Endothelial cell of umbilical vein (primary cell): Measurements from ENCODE around the gene PLCXD3. TPM values are rescaled to one million over a fixed set of nuclear protein-coding genes. Genes with fewer than 3 reads are reported as not detected.

Experiments
- BruUV-seq: library from RNA; stranded (reverse); fragments of 400-500 nt; replicated peaks from 2 replicates; lab custom pipeline; 2021; lab: Mats Ljungman, UMichigan
- CTCF ChIA-PET: fragments of 300-600, 350-600 bp; sonication (Branson Sonifier 250); formaldehyde crosslinking; loops from one replicate; lab custom pipeline; 2021; ENCODE audit warnings: antibody characterized with exemption, inconsistent platforms; lab: Charles Lee
- POLR2A ChIA-PET: fragments of 300-600, 350-600 bp; sonication (Branson Sonifier 250); formaldehyde crosslinking; loops from one replicate; lab custom pipeline; 2021; ENCODE audit warnings: antibody characterized with exemption, inconsistent platforms; lab: Charles Lee
- DNase-seq: peaks from one replicate; pipeline ENCODE4 v3.0.0-alpha.2; 2011; ENCODE audit warnings: low read depth, low spot score
- FAIRE-seq: peaks from 2 replicates; lab custom pipeline; 2011; peaks lifted over from hg19 to GRCh38; lab: Jason Lieb, UNC
- H2AFZ ChIP-seq: 2 replicates; pipeline ENCODE4 v1.6.0; 2012; ENCODE audit warnings: low read depth, low read length, control low read depth, inconsistent platforms
- H3K27ac ChIP-seq: 2 replicates; pipeline ENCODE4 v1.5.1; 2011; ENCODE audit warnings: low read depth, mild to moderate bottlenecking, control low read depth, low read length, moderate library complexity; ENCODE audit not compliant: insufficient read depth
- H3K27me3 ChIP-seq, 2 experiments: 2 replicates each; pipeline versions ENCODE4 v1.6.0 to v1.6.1; 2011; ENCODE audit warnings: low read length in 2 of 2, mixed read lengths in 1 of 2; ENCODE audit not compliant: control insufficient read depth in 2 of 2, insufficient read depth in 2 of 2
- H3K36me3 ChIP-seq, 2 experiments: 2 replicates in 1 of 2; 3 replicates in 1 of 2; pipeline ENCODE4 v1.5.1; 2011; ENCODE audit warnings: low read length in 2 of 2, mild to moderate bottlenecking in 1 of 2, moderate library complexity in 1 of 2; ENCODE audit not compliant: control insufficient read depth in 2 of 2, insufficient read depth in 2 of 2; ENCODE audit errors: extremely low read depth in 1 of 2
- H3K4me1 ChIP-seq: 3 replicates; pipeline ENCODE4 v1.5.1; 2011; ENCODE audit warnings: mild to moderate bottlenecking, low read length; ENCODE audit not compliant: control insufficient read depth, insufficient read depth; ENCODE audit errors: extremely low read depth
- H3K4me2 ChIP-seq: 2 replicates; pipeline ENCODE4 v1.6.1; 2011; ENCODE audit warnings: low read length, control low read depth, mixed read lengths; ENCODE audit not compliant: insufficient read depth
- H3K4me3 ChIP-seq, 3 experiments: fragments of 200-600 bp in 1 of 3; sonication (generic), shearing (Covaris generic) in 1 of 3; replicated peaks in 1 of 3; 2 replicates each; pipeline ENCODE4 v1.5.1; 2011 to 2016; ENCODE audit warnings: control low read depth in 3 of 3, low read length in 3 of 3, mild to moderate bottlenecking in 2 of 3, inconsistent platforms in 1 of 3, low read depth in 1 of 3, moderate library complexity in 1 of 3; ENCODE audit not compliant: insufficient read depth in 1 of 3
- H3K79me2 ChIP-seq: 2 replicates; pipeline ENCODE4 v1.6.0; 2012; ENCODE audit warnings: low read length, inconsistent platforms; ENCODE audit not compliant: control insufficient read depth, insufficient read depth
- H3K9ac ChIP-seq: replicated peaks from 2 replicates; pipeline ENCODE3; 2011; ENCODE audit warnings: low read length, control low read depth; ENCODE audit not compliant: insufficient read depth; ENCODE audit errors: extremely low read depth
- H3K9me1 ChIP-seq: replicated peaks from 3 replicates; pipeline ENCODE4 v1.6.0; 2011; ENCODE audit warnings: mild to moderate bottlenecking, low read length; ENCODE audit not compliant: control insufficient read depth, insufficient read depth; ENCODE audit errors: extremely low read depth
- H3K9me3 ChIP-seq: replicated peaks from 2 replicates; pipeline ENCODE4 v1.5.1; 2012; ENCODE audit warnings: low read length, inconsistent platforms; ENCODE audit not compliant: control insufficient read depth, insufficient read depth
- H4K20me1 ChIP-seq: replicated peaks from 2 replicates; pipeline ENCODE3; 2011; ENCODE audit warnings: mild to moderate bottlenecking, low read length; ENCODE audit not compliant: control insufficient read depth, insufficient read depth; ENCODE audit errors: extremely low read depth
- CTCF ChIP-seq, 2 donors: IDR thresholded peaks; 1 replicate in 1 of 2; 2 replicates in 1 of 2; pipeline ENCODE4 v1.5.1; 2011; ENCODE audit warnings: low read length in 2 of 2, mild to moderate bottlenecking in 2 of 2, moderate library complexity in 2 of 2, control low read depth in 1 of 2, inconsistent platforms in 1 of 2, low read depth in 1 of 2; ENCODE audit not compliant: insufficient read depth in 1 of 2; ENCODE audit errors: extremely low read depth in 1 of 2
- EZH2 ChIP-seq: IDR thresholded peaks from 2 replicates; pipeline ENCODE4 v1.6.1; 2012; ENCODE audit warnings: borderline replicate concordance, low read depth, mild to moderate bottlenecking, moderate library complexity, low read length, inconsistent platforms; ENCODE audit not compliant: severe bottlenecking
- FOS ChIP-seq: IDR thresholded peaks from 2 replicates; pipeline ENCODE4 v1.6.1; 2011; ENCODE audit warnings: mild to moderate bottlenecking, low read length, moderate library complexity, borderline replicate concordance; ENCODE audit not compliant: insufficient read depth
- GATA2 ChIP-seq: IDR thresholded peaks from 2 replicates; pipeline ENCODE4 v1.7.0; 2011; ENCODE audit warnings: low read depth, mild to moderate bottlenecking, moderate library complexity, mixed read lengths, low read length; ENCODE audit not compliant: insufficient read length, insufficient read depth
- JUN ChIP-seq: IDR thresholded peaks from 2 replicates; pipeline ENCODE4 v1.6.1; 2011; ENCODE audit warnings: borderline replicate concordance, low read depth; ENCODE audit not compliant: insufficient read length, insufficient read depth
- MAX ChIP-seq: IDR thresholded peaks from 2 replicates; pipeline ENCODE4 v1.6.1; 2011; ENCODE audit not compliant: insufficient read depth, insufficient read length
- MYC ChIP-seq: IDR thresholded peaks from one replicate; pipeline ENCODE4 v1.6.1; 2011; ENCODE audit warnings: mild to moderate bottlenecking, low read depth, low read length
- POLR2A ChIP-seq: IDR thresholded peaks from 2 replicates; pipeline ENCODE4 v1.6.1; 2012; ENCODE audit warnings: low read depth, mild to moderate bottlenecking, control low read depth, low read length
- POLR2AphosphoS5 ChIP-seq: IDR thresholded peaks from 2 replicates; pipeline ENCODE4 v1.6.1; 2012; ENCODE audit warnings: low read depth, mild to moderate bottlenecking, control low read depth, low read length, moderate library complexity; ENCODE audit not compliant: insufficient read depth
- dilution Hi-C: fragments of 300-500 bp; cut with MboI; formaldehyde crosslinking; loops from one replicate; pipeline ENCODE4 v1.15.0; 2019; ENCODE audit warnings: low sequenced_read_pairs; ENCODE audit not compliant: extremely low pct_ligation_motif_present
- intact Hi-C: fragments of 100-400 bp; cut with micrococcal nuclease; formaldehyde crosslinking; loops from one replicate; pipeline ENCODE4 v1.10.0; 2022
- polyA plus RNA-seq, 4 experiments: library from polyadenylated mRNA; depleted of rRNA in 3 of 4; stranded (reverse) in 3 of 4; unstranded in 1 of 4; fragments of >200 nt; gene quantifications; 2 replicates each; pipeline versions ENCODE4 v1.2.1 to v1.2.3, GENCODE V29; 2011 to 2012; ENCODE audit warnings: missing spikeins in 1 of 4
- total RNA-seq: library from RNA; stranded (reverse); gene quantifications from 2 replicates; pipeline ENCODE4 v1.2.3, GENCODE V29; 2021

Gene PLCXD3
- total and polyA plus RNA-seq, 2 donors (not counting 3 experiments of a cell fraction or from before 2014, with no cell fraction given) = not detected

- no peaks in the 10 kb centered on the region for H3K4me1 ChIP-seq
- TF ChIP-seq MAX (no peak), MYC (no peak), JUN (no peak), FOS (no peak), POLR2AphosphoS5 (no peak), POLR2A (no peak), CTCF (IDR thresholded peaks at IDR 0.05; ENCODE audit: extremely low read depth in 1 of 2, insufficient read depth in 1 of 2, low read depth in 1 of 2, low read length in 2 of 2) (no peak), GATA2 (no peak), EZH2 (no peak)
- H3K4me2 ChIP-seq = no peak overlapping the region
- H2AFZ ChIP-seq = no peak overlapping the region
- CTCF ChIA-PET = no interaction called here
- H3K9me1 ChIP-seq = no peaks in the 10 kb centered on the region
- H3K27ac ChIP-seq = no peak overlapping the region
- H3K79me2 ChIP-seq = no peaks in the 10 kb centered on the region
- FAIRE-seq (no peak), DNase-seq (no peak)
- no peaks in the 10 kb centered on the region for H3K36me3 ChIP-seq
- no peak overlapping the region for H3K4me3 ChIP-seq
- no peaks in the 10 kb centered on the region for H4K20me1 ChIP-seq
- no peak overlapping the region for H3K9ac ChIP-seq
- dilution Hi-C loops (no loop called here), intact Hi-C loops (no loop called here)
- H3K9me3 ChIP-seq = no peaks in the 10 kb centered on the region
- no peaks in the 10 kb centered on the region for H3K27me3 ChIP-seq
- no TSS peak for BruUV-seq
- POLR2A ChIA-PET = no interaction called here
These were observed 31.8 kb upstream of the PLCXD3 start for GRCh38 chr5:41542183-41542582.
